Left ventricle myocardium inferior (tissue), 1 donor: ENCODE results near the gene CPA2. TPM values are rescaled to one million over a fixed set of nuclear protein-coding genes. Genes with fewer than 3 reads are reported as not detected.

Experiments used
- DNase-seq: peaks from one replicate; pipeline ENCODE4 v3.0.0-alpha.2; 2020
- H3K27ac ChIP-seq: fragments of 200-600 bp; replicated peaks from 2 replicates; pipeline ENCODE4 v1.8.0; 2021
- H3K27me3 ChIP-seq: fragments of 200-600 bp; 2 replicates; pipeline ENCODE4 v1.8.0; 2021; ENCODE audit warnings: low read depth
- H3K36me3 ChIP-seq: fragments of 200-600 bp; 2 replicates; pipeline ENCODE4 v1.8.0; 2021
- H3K4me1 ChIP-seq: fragments of 200-600 bp; 2 replicates; pipeline ENCODE4 v1.8.0; 2021
- H3K4me3 ChIP-seq: fragments of 200-600 bp; 2 replicates; pipeline ENCODE4 v1.8.0; 2021; ENCODE audit warnings: mild to moderate bottlenecking, moderate library complexity
- H3K9me3 ChIP-seq: fragments of 200-600 bp; replicated peaks from 2 replicates; pipeline ENCODE4 v1.8.0; 2021
- CTCF ChIP-seq: fragments of 200-600 bp; IDR thresholded peaks from 2 replicates; pipeline ENCODE4 v1.8.0; 2021; ENCODE audit warnings: antibody characterized with exemption, mild to moderate bottlenecking, borderline replicate concordance
- intact Hi-C: fragments of 100-400 bp; cut with micrococcal nuclease; formaldehyde crosslinking; loops from one replicate; pipeline ENCODE4 v1.11.0; 2022
- total RNA-seq: library from RNA; stranded (reverse); fragmentation: NEBNext Ultra II Directional; extraction: Animal tissue kit (Norgen Biotek cat#: 25700); gene quantifications from one replicate; pipeline ENCODE4 v1.2.1, GENCODE V29; 2021
- donor health status: DM: no; HTN: yes; CAD: no; lungs with severe emphysema.

CPA2 gene
- total RNA-seq, 1 donor from 2014 or later: not detected

DNA sequence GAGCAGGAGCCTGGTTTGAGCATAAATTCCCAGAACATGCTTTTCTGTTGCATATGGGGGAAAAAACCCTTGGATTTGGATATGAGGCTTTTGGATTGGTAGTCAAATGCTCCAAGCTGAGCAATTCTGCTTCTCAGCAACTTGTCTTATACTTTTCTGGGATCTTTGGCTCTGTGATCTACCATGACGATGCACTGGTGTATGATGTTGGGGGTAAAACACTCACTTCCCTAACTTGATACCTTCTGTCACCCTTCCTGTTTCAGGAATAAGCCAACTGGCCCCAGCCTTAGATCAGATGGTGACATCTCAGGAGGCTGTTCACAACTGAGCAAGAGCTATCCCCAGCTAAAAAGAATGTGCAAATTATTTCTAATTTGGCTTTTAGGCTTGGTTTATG lies 13.2 kb downstream of the CPA2 start:
- Histone ChIP-seq H3K4me3 (no peak overlapping the region), H3K9me3 (no peaks in the 10 kb centered on the region), H3K27ac (no peak overlapping the region), H3K27me3 (peaks cover 31% of the 10 kb centered on the region), H3K36me3 (no peaks in the 10 kb centered on the region), H3K4me1 (peaks cover 10% of the 10 kb centered on the region)
- TF ChIP-seq CTCF: no peak
- intact Hi-C loops: no loop called here
- DNase-seq: no peak

- Histone ChIP-seq H3K27me3 (peaks cover 21% of the 10 kb centered on the region), H3K27ac (no peak overlapping the region), H3K4me1 (peaks cover 10% of the 10 kb centered on the region), H3K9me3 (no peaks in the 10 kb centered on the region), H3K36me3 (no peaks in the 10 kb centered on the region), H3K4me3 (no peak overlapping the region)
- intact Hi-C loops: no loop called here
- DNase-seq: no peak
- no peak for TF ChIP-seq CTCF
Measured at GRCh38 chr7:130281260-130281659, 14.6 kb downstream of the CPA2 start.

GRCh38 chr7:130286881-130287280 lies 20.2 kb downstream of the CPA2 start:
- intact Hi-C loops: no loop called here
- TF ChIP-seq CTCF: no peak
- H3K27ac ChIP-seq: no peak overlapping the region
- peaks cover 4% of the 10 kb centered on the region for H3K27me3 ChIP-seq
- no peaks in the 10 kb centered on the region for H3K4me1 ChIP-seq
- no peaks in the 10 kb centered on the region for H3K9me3 ChIP-seq
- no peaks in the 10 kb centered on the region for H3K36me3 ChIP-seq
- no peak for DNase-seq
- no peak overlapping the region for H3K4me3 ChIP-seq

DNA sequence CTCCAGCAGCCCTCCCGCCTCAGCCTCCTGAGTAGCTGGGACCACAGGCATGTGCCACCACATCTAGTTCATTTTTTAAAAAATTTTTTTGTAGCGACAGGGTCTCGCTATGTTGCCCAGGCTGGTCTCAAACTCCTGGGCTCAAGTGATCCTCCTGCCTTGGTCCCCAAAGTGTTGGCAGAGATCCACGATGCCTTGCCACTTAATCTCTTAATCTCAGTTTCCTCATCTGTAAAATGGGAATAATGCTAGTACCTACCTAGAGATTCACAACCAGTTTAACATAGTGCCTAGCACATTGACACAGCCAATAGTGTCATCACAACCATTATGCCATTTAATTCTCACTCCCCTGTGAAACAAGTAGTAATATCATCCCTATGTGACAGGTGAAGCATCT lies 21.5 kb downstream of the CPA2 start:
- no peak overlapping the region for H3K27ac ChIP-seq
- H3K36me3 ChIP-seq: no peaks in the 10 kb centered on the region
- H3K4me1 ChIP-seq: no peaks in the 10 kb centered on the region
- no peak for TF ChIP-seq CTCF
- H3K27me3 ChIP-seq: peaks cover 4% of the 10 kb centered on the region
- no peaks in the 10 kb centered on the region for H3K9me3 ChIP-seq
- intact Hi-C loops: no loop called here
- DNase-seq: no peak
- H3K4me3 ChIP-seq: no peak overlapping the region

DNA sequence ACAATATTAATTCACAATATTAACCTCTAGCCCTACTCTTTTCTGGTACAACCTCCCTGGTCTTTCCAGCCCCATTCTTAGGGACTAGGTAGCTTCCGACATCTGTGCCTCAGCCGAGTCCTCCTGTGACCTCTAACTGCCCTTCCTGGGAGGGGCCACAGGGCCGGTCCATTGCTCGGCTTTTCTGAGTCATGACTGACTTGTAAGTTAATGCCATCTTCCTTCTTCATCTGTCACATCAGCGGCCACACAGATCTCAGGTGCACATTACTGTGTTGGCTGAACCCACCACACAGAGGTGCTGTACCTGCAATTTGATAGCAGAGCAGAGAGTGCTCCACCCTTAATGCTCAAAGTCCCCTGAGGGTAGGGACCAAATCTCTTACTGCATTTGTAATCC lies 22.2 kb downstream of the CPA2 start:
- H3K4me1 ChIP-seq: no peaks in the 10 kb centered on the region
- DNase-seq: no peak
- intact Hi-C loops: no loop called here
- no peak for TF ChIP-seq CTCF
- H3K9me3 ChIP-seq: no peaks in the 10 kb centered on the region
- no peaks in the 10 kb centered on the region for H3K36me3 ChIP-seq
- H3K27me3 ChIP-seq: peaks cover 4% of the 10 kb centered on the region
- H3K4me3 ChIP-seq: no peak overlapping the region
- no peak overlapping the region for H3K27ac ChIP-seq

GRCh38 chr7:130289478-130289877 lies 22.8 kb downstream of the CPA2 start:
- no peak for TF ChIP-seq CTCF
- H3K27me3 ChIP-seq: peaks cover 4% of the 10 kb centered on the region
- no peak overlapping the region for H3K27ac ChIP-seq
- no peaks in the 10 kb centered on the region for H3K4me1 ChIP-seq
- H3K4me3 ChIP-seq: no peak overlapping the region
- H3K9me3 ChIP-seq: no peaks in the 10 kb centered on the region
- no peak for DNase-seq
- intact Hi-C loops: no loop called here
- H3K36me3 ChIP-seq: no peaks in the 10 kb centered on the region
